NB4 (cell line): ENCODE measurements around the gene ACE.

Source experiments
- POLR2A ChIP-seq: IDR thresholded peaks from 2 replicates; pipeline ENCODE4 v1.6.1; 2011; ENCODE audit warnings: mild to moderate bottlenecking; ENCODE audit not compliant: insufficient read length; ENCODE audit errors: extremely low read depth
- TF ChIP-seq, protein P1 (sequence below): IDR thresholded peaks from one replicate; pipeline ENCODE4 v1.5.1; 2012; ENCODE audit warnings: low read depth, low read length
- TF ChIP-seq, protein P2 (sequence below): IDR thresholded peaks from 2 replicates; pipeline ENCODE4 v1.6.1; 2011; ENCODE audit warnings: low read depth, low read length

DNA sequence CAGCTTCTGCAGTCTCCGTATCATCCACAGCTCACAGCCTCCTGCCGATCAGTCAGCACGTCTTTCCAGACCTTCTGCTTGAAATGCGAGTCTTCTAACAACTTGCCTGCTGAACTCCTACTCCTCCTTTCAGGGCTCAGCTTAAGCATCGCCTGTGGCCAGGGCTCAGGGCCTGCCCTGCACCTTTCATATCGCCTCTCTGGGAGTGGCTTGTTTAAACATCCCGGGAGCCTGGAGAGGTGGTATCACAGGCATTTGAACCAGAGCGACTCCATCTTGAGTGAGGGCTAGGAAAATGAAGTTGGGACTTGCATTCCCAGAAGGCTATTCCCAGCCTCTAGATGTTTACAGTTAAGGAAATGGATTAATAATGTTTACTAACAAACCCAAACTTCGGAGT lies 16.8 kb upstream of the ACE start:
- TF ChIP-seq, protein P1, sequence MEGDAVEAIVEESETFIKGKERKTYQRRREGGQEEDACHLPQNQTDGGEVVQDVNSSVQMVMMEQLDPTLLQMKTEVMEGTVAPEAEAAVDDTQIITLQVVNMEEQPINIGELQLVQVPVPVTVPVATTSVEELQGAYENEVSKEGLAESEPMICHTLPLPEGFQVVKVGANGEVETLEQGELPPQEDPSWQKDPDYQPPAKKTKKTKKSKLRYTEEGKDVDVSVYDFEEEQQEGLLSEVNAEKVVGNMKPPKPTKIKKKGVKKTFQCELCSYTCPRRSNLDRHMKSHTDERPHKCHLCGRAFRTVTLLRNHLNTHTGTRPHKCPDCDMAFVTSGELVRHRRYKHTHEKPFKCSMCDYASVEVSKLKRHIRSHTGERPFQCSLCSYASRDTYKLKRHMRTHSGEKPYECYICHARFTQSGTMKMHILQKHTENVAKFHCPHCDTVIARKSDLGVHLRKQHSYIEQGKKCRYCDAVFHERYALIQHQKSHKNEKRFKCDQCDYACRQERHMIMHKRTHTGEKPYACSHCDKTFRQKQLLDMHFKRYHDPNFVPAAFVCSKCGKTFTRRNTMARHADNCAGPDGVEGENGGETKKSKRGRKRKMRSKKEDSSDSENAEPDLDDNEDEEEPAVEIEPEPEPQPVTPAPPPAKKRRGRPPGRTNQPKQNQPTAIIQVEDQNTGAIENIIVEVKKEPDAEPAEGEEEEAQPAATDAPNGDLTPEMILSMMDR, result no peak
- TF ChIP-seq, protein P2, sequence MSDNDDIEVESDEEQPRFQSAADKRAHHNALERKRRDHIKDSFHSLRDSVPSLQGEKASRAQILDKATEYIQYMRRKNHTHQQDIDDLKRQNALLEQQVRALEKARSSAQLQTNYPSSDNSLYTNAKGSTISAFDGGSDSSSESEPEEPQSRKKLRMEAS, result no peak
- no peak for TF ChIP-seq POLR2A
